ENCODE measurements around the gene FAM107B. TPM values are rescaled to one million over a fixed set of nuclear protein-coding genes. Genes with fewer than 3 reads are reported as not detected.

Gene FAM107B
- total and polyA plus RNA-seq, 10 of the 15 experiments (the other 5 are each of a cell fraction or from before 2014, with no cell fraction given) = 22.9 to 162 (median 86.6) TPM

DNA sequence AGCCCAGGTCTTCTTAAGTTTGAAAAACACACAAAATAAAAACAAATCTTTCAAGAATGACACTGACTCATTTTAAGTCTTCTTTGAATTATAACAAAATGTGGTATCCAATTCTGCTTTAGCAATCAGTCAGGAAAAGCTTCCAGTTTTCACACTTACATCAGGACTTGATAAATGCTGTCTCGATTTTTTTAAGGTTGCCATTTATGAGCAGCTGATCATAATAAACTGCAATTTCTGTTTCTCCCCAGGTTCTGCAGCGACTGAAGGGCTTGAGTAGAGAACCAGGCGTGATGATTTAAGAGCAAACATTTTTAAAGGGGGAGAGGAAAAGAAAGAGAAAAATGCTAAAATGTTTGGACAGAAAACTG lies 71.1 kb downstream of the FAM107B start:
- Histone ChIP-seq H2AFZ (ENCODE audit: control insufficient read depth, low read depth, low read length) (no peak overlapping the region), H3K4me3 (no peak overlapping the region), H4K20me1 (ENCODE audit: control insufficient read depth, insufficient read depth) (no peaks in the 10 kb centered on the region), H3K4me2 (ENCODE audit: control insufficient read depth, insufficient read depth) (no peak overlapping the region), H3K27ac (ENCODE audit: control insufficient read depth, insufficient read depth) (no peak overlapping the region), H3K36me3 (ENCODE audit: control insufficient read depth in 2 of 2, insufficient read depth in 2 of 2, low read length in 1 of 2) (no peaks in the 10 kb centered on the region), H3K9me3 (replicated peaks; ENCODE audit: control insufficient read depth, insufficient read depth, low read length) (no peaks in the 10 kb centered on the region; the same call in 2 of the 3 replicates), H3K9ac (ENCODE audit: control insufficient read depth, insufficient read depth, low read length) (no peak overlapping the region), H3K27me3 (replicated peaks in 1 of 2; ENCODE audit: control insufficient read depth in 2 of 2, insufficient read depth in 2 of 2, low read length in 1 of 2) (no peaks in the 10 kb centered on the region), H3K79me2 (ENCODE audit: control insufficient read depth, insufficient read depth, low read length) (no peaks in the 10 kb centered on the region), H3K4me1 (ENCODE audit: control insufficient read depth, insufficient read depth, low read length) (peaks cover 3% of the 10 kb centered on the region; the same call in 1 of the 2 replicates)
- TF ChIP-seq USF2 (IDR thresholded peaks at IDR 0.05; ENCODE audit: borderline replicate concordance, low read depth, low read length) = no peak
- TF ChIP-seq RAD51 (IDR thresholded peaks at IDR 0.05) = no peak
- no peak for TF ChIP-seq BRCA1 (IDR thresholded peaks at IDR 0.05; ENCODE audit: low read depth, low read length)
- TF ChIP-seq, protein P1, sequence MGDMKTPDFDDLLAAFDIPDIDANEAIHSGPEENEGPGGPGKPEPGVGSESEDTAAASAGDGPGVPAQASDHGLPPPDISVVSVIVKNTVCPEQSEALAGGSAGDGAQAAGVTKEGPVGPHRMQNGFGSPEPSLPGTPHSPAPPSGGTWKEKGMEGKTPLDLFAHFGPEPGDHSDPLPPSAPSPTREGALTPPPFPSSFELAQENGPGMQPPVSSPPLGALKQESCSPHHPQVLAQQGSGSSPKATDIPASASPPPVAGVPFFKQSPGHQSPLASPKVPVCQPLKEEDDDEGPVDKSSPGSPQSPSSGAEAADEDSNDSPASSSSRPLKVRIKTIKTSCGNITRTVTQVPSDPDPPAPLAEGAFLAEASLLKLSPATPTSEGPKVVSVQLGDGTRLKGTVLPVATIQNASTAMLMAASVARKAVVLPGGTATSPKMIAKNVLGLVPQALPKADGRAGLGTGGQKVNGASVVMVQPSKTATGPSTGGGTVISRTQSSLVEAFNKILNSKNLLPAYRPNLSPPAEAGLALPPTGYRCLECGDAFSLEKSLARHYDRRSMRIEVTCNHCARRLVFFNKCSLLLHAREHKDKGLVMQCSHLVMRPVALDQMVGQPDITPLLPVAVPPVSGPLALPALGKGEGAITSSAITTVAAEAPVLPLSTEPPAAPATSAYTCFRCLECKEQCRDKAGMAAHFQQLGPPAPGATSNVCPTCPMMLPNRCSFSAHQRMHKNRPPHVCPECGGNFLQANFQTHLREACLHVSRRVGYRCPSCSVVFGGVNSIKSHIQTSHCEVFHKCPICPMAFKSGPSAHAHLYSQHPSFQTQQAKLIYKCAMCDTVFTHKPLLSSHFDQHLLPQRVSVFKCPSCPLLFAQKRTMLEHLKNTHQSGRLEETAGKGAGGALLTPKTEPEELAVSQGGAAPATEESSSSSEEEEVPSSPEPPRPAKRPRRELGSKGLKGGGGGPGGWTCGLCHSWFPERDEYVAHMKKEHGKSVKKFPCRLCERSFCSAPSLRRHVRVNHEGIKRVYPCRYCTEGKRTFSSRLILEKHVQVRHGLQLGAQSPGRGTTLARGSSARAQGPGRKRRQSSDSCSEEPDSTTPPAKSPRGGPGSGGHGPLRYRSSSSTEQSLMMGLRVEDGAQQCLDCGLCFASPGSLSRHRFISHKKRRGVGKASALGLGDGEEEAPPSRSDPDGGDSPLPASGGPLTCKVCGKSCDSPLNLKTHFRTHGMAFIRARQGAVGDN (IDR thresholded peaks at IDR 0.05) = no peak
- WGBS (ENCODE audit: insufficient coverage, insufficient replicate concordance, low lambda C conversion rate, missing lambda C conversion rate) = 44% methylated on average over 3 of the region's 3 CpGs
- no peak for FAIRE-seq
- ChIA-PET SMC1A (ENCODE audit: uncharacterized antibody, unreplicated experiment) (no interaction called here), POLR2A (no interaction called here), RAD21 (ENCODE audit: unreplicated experiment) (no interaction called here), CTCF (no interaction called here)
- DNase-seq (ENCODE audit: low read depth, low spot score) = no peak
- intact Hi-C loops (cut with micrococcal nuclease; ENCODE audit: unreplicated experiment) = no loop called here
- no TSS peak for BruUV-seq (replicated peaks)
- ATAC-seq = no peak
- in situ Hi-C loops (cut with MboI) = no loop called here

All from GM12878 (cell line).